WERI-Rb-1 (cell line): ENCODE results near the gene VSIR.

ENCODE experiments used
- DNase-seq: peaks from one replicate; pipeline ENCODE4 v3.0.0-alpha.2; 2020
- H3K27ac ChIP-seq: fragments of 250-450 bp; sonication (Bioruptor Pico); 2 replicates; pipeline ENCODE4 v1.5.1; 2020; ENCODE audit warnings: mild to moderate bottlenecking, moderate library complexity
- H3K27me3 ChIP-seq: fragments of 250-450 bp; sonication (Bioruptor Pico); 2 replicates; pipeline ENCODE4 v1.5.1; 2021; ENCODE audit warnings: mild to moderate bottlenecking, low read depth, moderate library complexity; ENCODE audit not compliant: insufficient read depth, severe bottlenecking
- H3K36me3 ChIP-seq: fragments of 250-450 bp; sonication (Bioruptor Pico); 2 replicates; pipeline ENCODE4 v1.5.1; 2020; ENCODE audit warnings: mild to moderate bottlenecking, moderate library complexity
- H3K4me3 ChIP-seq: 2 replicates; pipeline ENCODE4 v1.5.1; 2011; ENCODE audit warnings: low read depth, mild to moderate bottlenecking, control low read depth, low read length
- H3K9me3 ChIP-seq: fragments of 250-450 bp; sonication (Bioruptor Pico); 2 replicates; pipeline ENCODE4 v1.5.1; 2021; ENCODE audit warnings: mild to moderate bottlenecking, moderate library complexity; ENCODE audit not compliant: severe bottlenecking
- CTCF ChIP-seq: IDR thresholded peaks from 2 replicates; pipeline ENCODE4 v1.5.1; 2011; ENCODE audit warnings: low read depth, mild to moderate bottlenecking, control low read depth, inconsistent platforms, low read length

The VSIR gene

GRCh38 chr10:71739358-71739900 lies 33.9 kb downstream of the VSIR start:
- no peak for DNase-seq
- Histone ChIP-seq H3K9me3 (no peaks in the 10 kb centered on the region), H3K27me3 (no peaks in the 10 kb centered on the region), H3K27ac (no peak overlapping the region), H3K36me3 (peaks cover 27% of the 10 kb centered on the region), H3K4me3 (no peak overlapping the region)
- TF ChIP-seq CTCF: 0 out of 2 replicates have a peak, but pooled peaks have one; percentile 2

- no peak overlapping the region for H3K4me3 ChIP-seq
- no peak for TF ChIP-seq CTCF
- no peak for DNase-seq
- H3K36me3 ChIP-seq: peaks cover 21% of the 10 kb centered on the region
- H3K27me3 ChIP-seq: no peaks in the 10 kb centered on the region
- H3K27ac ChIP-seq: no peak overlapping the region
- no peaks in the 10 kb centered on the region for H3K9me3 ChIP-seq
Observed at GRCh38 chr10:71737834-71738197, 35.5 kb downstream of the VSIR start.

DNA sequence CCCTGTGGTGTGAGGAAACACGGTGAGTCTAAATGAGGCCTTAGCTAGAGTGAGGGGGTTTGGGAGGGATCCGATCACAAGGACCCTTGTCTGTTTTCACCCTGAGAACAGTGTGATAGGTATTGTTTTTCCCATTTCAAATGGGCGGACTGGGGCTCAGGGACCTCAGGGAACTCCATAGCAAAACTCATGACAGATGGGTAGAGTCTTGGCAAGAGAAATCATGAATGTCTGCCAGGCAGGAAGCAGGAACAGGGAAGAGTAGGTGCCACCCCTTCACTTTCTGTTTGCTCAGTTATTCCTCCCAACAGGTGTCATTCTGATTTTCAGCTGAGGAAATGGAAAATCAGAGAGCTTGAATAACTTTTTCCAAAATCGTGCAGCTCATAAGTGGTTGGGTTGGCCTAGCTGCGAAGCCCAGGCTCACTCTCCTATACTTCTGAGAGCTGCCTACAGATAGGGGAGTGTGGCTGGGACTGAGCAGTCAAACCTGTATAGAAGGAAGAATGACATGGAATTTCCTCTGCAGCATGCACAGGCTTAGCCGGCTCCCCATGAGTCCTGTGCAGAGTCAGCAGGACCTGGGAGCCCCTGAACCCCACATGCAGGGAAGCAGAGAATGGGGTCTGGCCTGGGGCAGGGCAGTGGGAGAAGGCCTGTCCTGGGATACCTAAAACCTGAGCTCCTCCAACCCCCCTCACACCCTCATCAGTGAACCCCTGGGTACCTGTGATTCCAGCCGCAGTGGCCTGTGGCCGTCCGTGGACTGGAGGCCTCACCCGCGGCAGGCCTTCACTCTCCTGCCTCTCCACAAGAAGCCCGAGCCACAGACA lies 36.1 kb downstream of the VSIR start:
- H3K9me3 ChIP-seq: no peaks in the 10 kb centered on the region
- H3K27ac ChIP-seq: no peak overlapping the region
- no peaks in the 10 kb centered on the region for H3K27me3 ChIP-seq
- H3K4me3 ChIP-seq: no peak overlapping the region
- no peak for DNase-seq
- no peak for TF ChIP-seq CTCF
- H3K36me3 ChIP-seq: peaks cover 19% of the 10 kb centered on the region

DNA sequence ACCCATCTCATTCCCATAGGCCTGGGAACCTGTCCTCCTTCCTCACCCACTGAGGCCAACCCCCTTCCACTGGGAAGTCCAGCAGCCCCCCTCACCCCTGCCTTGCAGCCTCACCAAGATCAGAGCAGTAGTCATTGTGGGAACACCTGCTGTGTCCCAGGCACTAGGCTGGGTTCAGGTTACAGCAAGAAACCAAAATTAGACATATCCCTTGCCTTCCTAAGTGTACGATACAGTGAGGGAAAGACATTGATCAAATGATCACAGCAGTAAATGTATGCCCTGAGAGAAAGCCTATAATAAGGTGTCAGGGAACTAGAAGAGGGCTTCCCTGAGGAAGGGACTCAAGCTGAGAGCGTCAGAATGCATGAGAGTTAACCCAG lies 36.8 kb downstream of the VSIR start:
- no peak overlapping the region for H3K4me3 ChIP-seq
- peaks cover 17% of the 10 kb centered on the region for H3K36me3 ChIP-seq
- H3K27me3 ChIP-seq: no peaks in the 10 kb centered on the region
- H3K9me3 ChIP-seq: no peaks in the 10 kb centered on the region
- DNase-seq: no peak
- TF ChIP-seq CTCF: no peak
- H3K27ac ChIP-seq: no peak overlapping the region

DNA sequence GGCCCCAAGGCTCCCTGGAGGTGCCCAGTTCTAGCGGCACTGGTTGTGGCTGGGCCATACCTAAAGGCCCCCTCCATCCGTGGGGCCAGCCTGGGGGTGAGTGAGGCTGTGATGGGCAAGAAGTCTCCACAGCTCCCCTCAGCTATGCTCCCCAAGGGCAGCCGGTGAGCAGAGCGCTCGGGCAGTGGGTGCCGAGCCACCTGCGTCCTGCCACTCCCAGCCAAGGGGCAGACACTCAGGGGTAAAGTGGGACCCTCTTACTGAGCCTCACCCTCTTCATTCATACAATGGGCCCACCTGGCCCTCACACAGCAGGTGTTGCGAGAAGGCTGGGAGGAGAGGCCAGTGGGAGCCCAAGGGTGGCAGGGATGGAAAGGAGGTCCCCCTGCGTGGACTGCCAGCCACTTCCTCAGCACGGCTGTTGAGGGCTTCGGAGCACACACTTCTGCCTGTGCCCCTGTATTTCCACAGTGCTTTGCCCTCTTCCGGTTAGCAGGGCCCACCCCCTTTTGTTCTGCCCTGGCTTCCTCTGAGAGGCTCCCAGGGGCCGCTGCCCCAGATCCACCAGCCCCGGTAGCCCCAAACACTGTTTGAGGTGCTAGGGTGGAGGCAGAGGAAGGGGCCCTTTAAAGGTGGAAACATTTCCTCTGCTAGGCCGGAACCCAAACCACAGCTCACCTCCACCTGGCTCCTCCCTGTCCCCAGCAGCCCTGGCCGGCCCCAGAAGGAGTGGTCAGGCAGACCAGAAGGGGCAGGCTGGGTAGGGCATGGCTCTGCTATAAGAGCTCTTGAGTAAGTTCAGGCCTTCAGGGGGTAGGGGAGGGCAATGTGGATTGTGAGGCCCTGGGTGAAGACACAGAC lies 37.4 kb downstream of the VSIR start:
- peaks cover 12% of the 10 kb centered on the region for H3K36me3 ChIP-seq
- H3K27ac ChIP-seq: no peak overlapping the region
- H3K27me3 ChIP-seq: no peaks in the 10 kb centered on the region
- no peak for TF ChIP-seq CTCF
- no peak overlapping the region for H3K4me3 ChIP-seq
- DNase-seq: no peak
- no peaks in the 10 kb centered on the region for H3K9me3 ChIP-seq
